Kidney epithelial cell (primary cell): ENCODE results near the gene RB1. TPM values are rescaled to one million over a fixed set of nuclear protein-coding genes. Genes with fewer than 3 reads are reported as not detected.

Experiments
- DNase-seq: peaks from one replicate; pipeline ENCODE4 v3.0.0-alpha.2; 2010; ENCODE audit warnings: low read depth
- H3K27me3 ChIP-seq: 2 replicates; pipeline ENCODE4 v1.6.0; 2011; ENCODE audit warnings: low read length; ENCODE audit not compliant: control insufficient read depth, insufficient read depth
- H3K36me3 ChIP-seq: 2 replicates; pipeline ENCODE4 v1.5.1; 2011; ENCODE audit warnings: low read length; ENCODE audit not compliant: control insufficient read depth, insufficient read depth
- H3K4me3 ChIP-seq: 2 replicates; pipeline ENCODE4 v1.5.1; 2011; ENCODE audit warnings: low read depth, mild to moderate bottlenecking, control low read depth, low read length
- total RNA-seq: library from RNA; depleted of rRNA; stranded (reverse); fragments of >200 nt; gene quantifications from 2 replicates; pipeline ENCODE4 v1.2.3, GENCODE V29; 2015
- TF ChIP-seq, protein P1 (sequence below): IDR thresholded peaks from 2 replicates; pipeline ENCODE4 v1.5.1; 2011; ENCODE audit warnings: mild to moderate bottlenecking, moderate library complexity, low read length, control low read depth, inconsistent platforms; ENCODE audit not compliant: insufficient read depth, poor library complexity, severe bottlenecking

Gene RB1
- total RNA-seq, 1 donor from 2014 or later = 27.1 TPM

DNA sequence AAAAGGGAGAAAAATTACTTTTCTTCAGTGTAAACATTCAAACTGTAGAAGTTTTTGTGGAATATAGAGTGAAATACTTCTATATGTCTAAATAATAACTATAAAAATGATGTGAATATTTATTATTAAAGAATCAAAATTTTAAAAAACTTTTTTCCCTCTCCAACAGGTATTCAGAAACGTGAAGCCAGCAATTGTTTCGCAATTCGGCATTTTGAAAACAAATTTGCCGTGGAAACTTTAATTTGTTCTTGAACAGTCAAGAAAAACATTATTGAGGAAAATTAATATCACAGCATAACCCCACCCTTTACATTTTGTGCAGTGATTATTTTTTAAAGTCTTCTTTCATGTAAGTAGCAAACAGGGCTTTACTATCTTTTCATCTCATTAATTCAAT is 42.6 kb upstream of the RB1 start:
- TF ChIP-seq, protein P1, sequence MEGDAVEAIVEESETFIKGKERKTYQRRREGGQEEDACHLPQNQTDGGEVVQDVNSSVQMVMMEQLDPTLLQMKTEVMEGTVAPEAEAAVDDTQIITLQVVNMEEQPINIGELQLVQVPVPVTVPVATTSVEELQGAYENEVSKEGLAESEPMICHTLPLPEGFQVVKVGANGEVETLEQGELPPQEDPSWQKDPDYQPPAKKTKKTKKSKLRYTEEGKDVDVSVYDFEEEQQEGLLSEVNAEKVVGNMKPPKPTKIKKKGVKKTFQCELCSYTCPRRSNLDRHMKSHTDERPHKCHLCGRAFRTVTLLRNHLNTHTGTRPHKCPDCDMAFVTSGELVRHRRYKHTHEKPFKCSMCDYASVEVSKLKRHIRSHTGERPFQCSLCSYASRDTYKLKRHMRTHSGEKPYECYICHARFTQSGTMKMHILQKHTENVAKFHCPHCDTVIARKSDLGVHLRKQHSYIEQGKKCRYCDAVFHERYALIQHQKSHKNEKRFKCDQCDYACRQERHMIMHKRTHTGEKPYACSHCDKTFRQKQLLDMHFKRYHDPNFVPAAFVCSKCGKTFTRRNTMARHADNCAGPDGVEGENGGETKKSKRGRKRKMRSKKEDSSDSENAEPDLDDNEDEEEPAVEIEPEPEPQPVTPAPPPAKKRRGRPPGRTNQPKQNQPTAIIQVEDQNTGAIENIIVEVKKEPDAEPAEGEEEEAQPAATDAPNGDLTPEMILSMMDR = no peak
- no peaks in the 10 kb centered on the region for H3K27me3 ChIP-seq
- H3K36me3 ChIP-seq = peaks cover 4% of the 10 kb centered on the region
- no peak for DNase-seq
- no peak overlapping the region for H3K4me3 ChIP-seq

DNA sequence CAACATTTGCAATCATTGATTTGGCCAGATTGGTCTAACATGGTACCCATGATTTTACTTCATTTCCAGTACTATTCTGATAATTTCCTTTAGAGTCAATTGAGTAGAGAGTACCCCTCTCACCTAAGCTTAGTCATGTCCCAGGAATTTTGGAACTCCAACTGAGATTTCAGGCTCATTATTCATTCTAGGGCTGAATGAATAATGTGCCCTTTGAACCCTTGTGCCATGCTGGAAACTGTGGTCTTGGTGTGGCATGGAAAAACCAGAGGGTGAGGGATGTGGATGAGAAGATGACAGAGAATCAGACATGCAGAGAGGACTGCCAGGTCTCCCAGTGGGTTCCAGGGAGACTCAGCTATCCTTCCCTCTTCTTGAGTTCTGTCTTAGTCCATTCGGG is 40.4 kb upstream of the RB1 start:
- TF ChIP-seq, protein P1 = no peak
- DNase-seq = peak; percentile 7
- H3K36me3 ChIP-seq = peaks cover 3% of the 10 kb centered on the region

DNA sequence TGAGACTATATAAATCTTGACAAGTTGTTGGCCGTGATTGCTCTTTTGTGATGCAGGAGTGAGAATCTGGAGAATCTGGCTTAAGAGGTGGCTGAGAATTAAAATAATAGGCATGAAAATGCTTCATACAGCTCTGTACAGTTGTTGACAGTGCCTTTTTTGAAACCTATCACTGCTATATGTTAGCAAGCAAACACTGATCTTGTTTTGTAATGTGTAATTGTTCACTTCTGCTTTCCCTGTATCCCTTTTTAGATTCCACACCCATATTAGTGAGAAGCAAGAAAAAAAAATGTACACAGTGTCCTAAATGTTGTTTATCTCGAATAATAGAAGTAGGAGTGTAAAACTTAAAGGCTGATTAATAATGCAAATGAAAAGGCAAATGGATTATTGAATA is 39.5 kb upstream of the RB1 start:
- H3K36me3 ChIP-seq = peaks cover 1% of the 10 kb centered on the region
- no peaks in the 10 kb centered on the region for H3K27me3 ChIP-seq
- DNase-seq = no peak
- no peak overlapping the region for H3K4me3 ChIP-seq
- TF ChIP-seq, protein P1 = no peak

More for the DNA sequence above, 40.4 kb upstream of the RB1 start:
- Histone ChIP-seq H3K4me3 (no peak overlapping the region), H3K27me3 (no peaks in the 10 kb centered on the region)

DNA sequence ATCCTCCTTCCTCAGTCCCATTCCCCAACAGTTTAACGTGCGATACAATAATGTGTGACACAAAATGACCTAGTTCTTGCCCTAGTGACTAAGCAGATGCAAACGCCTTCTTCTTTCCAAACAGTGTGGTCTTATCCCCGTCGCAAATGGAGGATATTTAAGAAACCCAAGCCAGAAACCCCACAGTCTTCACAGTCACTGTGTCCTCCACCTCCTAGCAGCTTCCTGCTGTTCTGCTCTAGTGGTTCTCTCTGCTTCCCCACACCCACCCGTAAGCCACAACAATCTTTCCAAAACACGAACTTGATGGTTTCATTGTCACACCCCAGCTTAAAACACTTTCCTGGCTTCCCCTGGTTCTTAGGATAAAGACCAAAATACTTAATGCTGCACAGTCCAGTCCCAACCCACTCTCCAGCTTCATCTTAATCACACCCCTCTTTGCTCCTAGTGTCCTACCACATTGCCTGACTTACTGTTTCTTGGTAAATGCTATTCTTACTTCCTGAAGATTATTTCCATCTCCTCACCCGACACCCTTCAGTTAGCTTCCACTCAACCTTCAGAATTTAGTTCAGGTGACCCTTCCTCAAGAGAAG is 38.2 kb upstream of the RB1 start:
- Histone ChIP-seq H3K36me3 (peaks cover 1% of the 10 kb centered on the region), H3K4me3 (no peak overlapping the region), H3K27me3 (no peaks in the 10 kb centered on the region)
- DNase-seq = no peak
- TF ChIP-seq, protein P1 = no peak

DNA sequence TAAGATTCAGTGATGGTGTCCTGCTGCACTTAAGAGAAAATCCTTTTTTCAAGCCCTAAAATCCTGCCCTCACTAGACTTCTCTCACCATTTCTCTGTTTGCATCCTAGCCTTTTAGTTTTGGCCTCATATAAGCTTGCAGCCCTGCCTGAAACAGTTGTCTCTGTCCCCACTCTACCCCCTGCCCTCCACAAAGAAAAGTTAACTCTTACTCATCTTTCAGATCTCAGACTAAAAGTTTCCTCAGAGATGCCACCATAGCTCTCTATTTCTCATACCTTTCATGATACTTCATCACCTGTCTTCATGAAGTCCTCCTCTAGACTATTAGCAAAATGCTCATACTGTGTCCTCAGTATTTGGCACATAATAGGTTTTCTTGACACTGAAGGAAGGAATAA is 37.4 kb upstream of the RB1 start:
- H3K27me3 ChIP-seq = no peaks in the 10 kb centered on the region
- TF ChIP-seq, protein P1 = no peak
- H3K4me3 ChIP-seq = no peak overlapping the region
- peaks cover 1% of the 10 kb centered on the region for H3K36me3 ChIP-seq
- DNase-seq = no peak
